GM12874 (cell line): ENCODE measurements around the gene TMEM59L.

Experiments used
- CTCF ChIP-seq: IDR thresholded peaks from 2 replicates; pipeline ENCODE4 v1.5.1; 2011; ENCODE audit warnings: low read depth, mild to moderate bottlenecking, control low read depth, low read length, moderate library complexity; ENCODE audit not compliant: insufficient read depth

TMEM59L gene

GRCh38 chr19:18635831-18636182, 23.1 kb downstream of the TMEM59L start:
- TF ChIP-seq CTCF = no peak

- no peak for TF ChIP-seq CTCF
Observed at GRCh38 chr19:18636183-18636968, 23.7 kb downstream of the TMEM59L start.

GRCh38 chr19:18636969-18637629, 24.4 kb downstream of the TMEM59L start, which contains the start of gene KLHL26:
Gene KLHL26 (plus strand): TSS chr19:18637028. CDS start chr19:18637055, 27 bp downstream.
- TF ChIP-seq CTCF = no peak

- no peak for TF ChIP-seq CTCF
Observed at GRCh38 chr19:18637673-18638630, 25.3 kb downstream of the TMEM59L start.

- TF ChIP-seq CTCF = no peak
Observed at GRCh38 chr19:18639706-18640243, 27.1 kb downstream of the TMEM59L start.

GRCh38 chr19:18644196-18645034, 31.7 kb downstream of the TMEM59L start:
- 0 out of 2 replicates have a peak, but pooled peaks have one; percentile 7 for TF ChIP-seq CTCF
